ENCODE data around the gene THOC1.
A peak's percentile ranks its signal among the peaks of the same experiment; 100 is the strongest.
"Not testable (repeated sequence)": the region's sequence is repeated elsewhere in the genome, so short reads cannot be mapped to it uniquely, and the experiment has no call there.

The THOC1 gene

GRCh38 chr18:267688-268552 lies at the start of gene THOC1:
Gene THOC1, minus strand, starts transcription at chr18:268047. Its CDS starts 28 bp downstream, at chr18:268019.
- DNase-seq = peak; percentile 97

GRCh38 chr18:317618-318017 lies 49.8 kb upstream of the THOC1 start:
- DNase-seq = no peak

- no peak for DNase-seq
Measured at GRCh38 chr18:316393-316792, 48.5 kb upstream of the THOC1 start.

- DNase-seq = no peak
Measured at GRCh38 chr18:313931-314330, 46.1 kb upstream of the THOC1 start.

GRCh38 chr18:312415-312814 lies 44.6 kb upstream of the THOC1 start:
- no peak for DNase-seq

GRCh38 chr18:310042-310441 lies 42.2 kb upstream of the THOC1 start:
- no peak for DNase-seq

- not testable (repeated sequence) for DNase-seq
Measured at GRCh38 chr18:308086-308485, 40.2 kb upstream of the THOC1 start.

GRCh38 chr18:306608-307255 lies 38.9 kb upstream of the THOC1 start:
- no peak for DNase-seq

- no peak for DNase-seq
Measured at GRCh38 chr18:305003-305501, 37.2 kb upstream of the THOC1 start.

- no peak for DNase-seq
Measured at GRCh38 chr18:303607-304006, 35.8 kb upstream of the THOC1 start.

- no peak for DNase-seq
Measured at GRCh38 chr18:303011-303410, 35.2 kb upstream of the THOC1 start.

GRCh38 chr18:302097-302496 lies 34.2 kb upstream of the THOC1 start:
- DNase-seq = no peak

- no peak for DNase-seq
Measured at GRCh38 chr18:297936-298335, 30.1 kb upstream of the THOC1 start.

GRCh38 chr18:295756-296490 lies 28.1 kb upstream of the THOC1 start:
- no peak for DNase-seq

GRCh38 chr18:294566-294965 lies 26.7 kb upstream of the THOC1 start:
- no peak for DNase-seq

GRCh38 chr18:293536-293935 lies 25.7 kb upstream of the THOC1 start:
- DNase-seq = no peak

- DNase-seq = no peak
Measured at GRCh38 chr18:292271-292670, 24.4 kb upstream of the THOC1 start.

- not testable (repeated sequence) for DNase-seq
Measured at GRCh38 chr18:289970-290369, 22.1 kb upstream of the THOC1 start.

GRCh38 chr18:289026-289425 lies 21.2 kb upstream of the THOC1 start:
- no peak for DNase-seq

- DNase-seq = no peak
Measured at GRCh38 chr18:286515-287310, 18.9 kb upstream of the THOC1 start.

- DNase-seq = no peak
Measured at GRCh38 chr18:285817-286216, 18.0 kb upstream of the THOC1 start.

- DNase-seq = no peak
Measured at GRCh38 chr18:275486-275885, 7.6 kb upstream of the THOC1 start.

GRCh38 chr18:274313-274712 lies 6.5 kb upstream of the THOC1 start:
- no peak for DNase-seq
